ENCODE measurements around the gene CSGALNACT2.

- no peak for TF ChIP-seq CTCF (IDR thresholded peaks at IDR 0.05)
- no peak for TF ChIP-seq POLR2AphosphoS5 (IDR thresholded peaks at IDR 0.05)
- TF ChIP-seq POLR2A (IDR thresholded peaks at IDR 0.05), result no peak
- TF ChIP-seq EP300 (IDR thresholded peaks at IDR 0.05), result no peak
Observed at GRCh38 chr10:43102063-43102828, 36.0 kb upstream of the CSGALNACT2 start.
